WTC11 (cell line): ENCODE results near the gene STAB2. TPM values are rescaled to one million over a fixed set of nuclear protein-coding genes. Genes with fewer than 3 reads are reported as not detected.

ENCODE experiments used
- ATAC-seq: fragments of 200-7000 bp; cut with Tn5 transposase; 2 replicates; pipeline ENCODE4 v1.10.0; 2021; ENCODE audit warnings: mild to moderate bottlenecking, moderate library complexity
- CTCF ChIA-PET: fragments of 300-600 bp; sonication (Branson Sonifier 250); formaldehyde crosslinking; loops from one replicate; lab custom pipeline; 2021; ENCODE audit warnings: antibody characterized with exemption; lab: Charles Lee
- POLR2A ChIA-PET: fragments of 350-600 bp; sonication (Branson Sonifier 250); formaldehyde crosslinking; loops from one replicate; lab custom pipeline; 2021; ENCODE audit warnings: antibody characterized with exemption; lab: Charles Lee
- DNase-seq: peaks from one replicate; pipeline ENCODE4 v3.0.0; 2021; ENCODE audit warnings: low spot score
- H3K27ac Mint-ChIP-seq: 2 replicates; pipeline ENCODE4 v1.8.0; 2021; ENCODE audit warnings: mixed read lengths
- H3K27me3 Mint-ChIP-seq: 2 replicates; pipeline ENCODE4 v1.8.0; 2021; ENCODE audit warnings: low read depth, mild to moderate bottlenecking, moderate library complexity, mixed read lengths
- H3K36me3 Mint-ChIP-seq: 2 replicates; pipeline ENCODE4 v1.8.0; 2021; ENCODE audit warnings: mixed read lengths
- H3K4me1 Mint-ChIP-seq: 2 replicates; pipeline ENCODE4 v1.8.0; 2022; ENCODE audit warnings: mixed read lengths
- H3K4me3 Mint-ChIP-seq: 2 replicates; pipeline ENCODE4 v1.8.0; 2021; ENCODE audit warnings: mild to moderate bottlenecking, moderate library complexity, mixed read lengths
- H3K9me3 Mint-ChIP-seq: 2 replicates; pipeline ENCODE4 v1.8.0; 2021; ENCODE audit warnings: mixed read lengths
- AFF4 ChIP-seq: sonication (generic); formaldehyde crosslinking; IDR thresholded peaks from 2 replicates; pipeline ENCODE4 v1.8.1; 2023; ENCODE audit warnings: mild to moderate bottlenecking, missing genetic modification reagents, borderline replicate concordance
- AR ChIP-seq: fragments of 250-450 bp; sonication (Bioruptor Pico); IDR thresholded peaks from 2 replicates; pipeline ENCODE4 v1.9.0; 2021; ENCODE audit warnings: mild to moderate bottlenecking
- ATF2 ChIP-seq: sonication (generic); formaldehyde crosslinking; IDR thresholded peaks from 2 replicates; pipeline ENCODE4 v1.8.1; 2022; ENCODE audit warnings: low read depth, missing genetic modification reagents, borderline replicate concordance
- ATF6 ChIP-seq: sonication (generic); formaldehyde crosslinking; IDR thresholded peaks from 2 replicates; pipeline ENCODE4 v1.8.1; 2023; ENCODE audit warnings: mild to moderate bottlenecking, missing genetic modification reagents
- CREB1 ChIP-seq: sonication (generic); formaldehyde crosslinking; IDR thresholded peaks from 2 replicates; pipeline ENCODE4 v1.8.0; 2023; ENCODE audit warnings: mild to moderate bottlenecking, missing genetic modification reagents
- CREM ChIP-seq: sonication (generic); formaldehyde crosslinking; IDR thresholded peaks from 2 replicates; pipeline ENCODE4 v1.8.1; 2022; ENCODE audit warnings: mild to moderate bottlenecking, missing genetic modification reagents, moderate library complexity
- E2F5 ChIP-seq: sonication (generic); formaldehyde crosslinking; IDR thresholded peaks from 2 replicates; pipeline ENCODE4 v1.8.1; 2022; ENCODE audit warnings: mild to moderate bottlenecking, moderate library complexity, missing genetic modification reagents
- GABPB1 ChIP-seq: sonication (generic); formaldehyde crosslinking; IDR thresholded peaks from 2 replicates; pipeline ENCODE4 v1.8.1; 2023; ENCODE audit warnings: mild to moderate bottlenecking, missing genetic modification reagents
- GTF2I ChIP-seq: fragments of 250-450 bp; sonication (Bioruptor Pico); conservative IDR thresholded peaks from 2 replicates; pipeline ENCODE4 v1.4.0; 2021; ENCODE audit warnings: mild to moderate bottlenecking
- MLX ChIP-seq: sonication (generic); formaldehyde crosslinking; IDR thresholded peaks from 2 replicates; pipeline ENCODE4 v1.8.1; 2023; ENCODE audit warnings: mild to moderate bottlenecking, missing genetic modification reagents, moderate library complexity
- MXD4 ChIP-seq: fragments of 250-450 bp; sonication (Bioruptor Pico); IDR thresholded peaks from 2 replicates; pipeline ENCODE4 v1.8.0; 2021; ENCODE audit warnings: mild to moderate bottlenecking, moderate library complexity, borderline replicate concordance
- NFYB ChIP-seq: sonication (generic); formaldehyde crosslinking; conservative IDR thresholded peaks from 2 replicates; pipeline ENCODE4 v1.8.0; 2022; ENCODE audit warnings: low read depth, missing genetic modification reagents
- OVOL2 ChIP-seq: fragments of 250-450 bp; sonication (Bioruptor Pico); IDR thresholded peaks from 2 replicates; pipeline ENCODE4 v1.9.0; 2021; ENCODE audit warnings: mild to moderate bottlenecking, borderline replicate concordance
- RELA ChIP-seq: sonication (generic); formaldehyde crosslinking; IDR thresholded peaks from 2 replicates; pipeline ENCODE4 v1.8.1; 2022; ENCODE audit warnings: missing genetic modification reagents, mild to moderate bottlenecking, borderline replicate concordance
- SMAD3 ChIP-seq: sonication (generic); formaldehyde crosslinking; IDR thresholded peaks from 2 replicates; pipeline ENCODE4 v1.8.0; 2022; ENCODE audit warnings: missing genetic modification reagents, mild to moderate bottlenecking, borderline replicate concordance
- SOX15 ChIP-seq: fragments of 250-450 bp; sonication (Bioruptor Pico); IDR thresholded peaks from 2 replicates; pipeline ENCODE4 v1.9.0; 2021; ENCODE audit warnings: mild to moderate bottlenecking
- SP1 ChIP-seq: sonication (generic); formaldehyde crosslinking; conservative IDR thresholded peaks from 2 replicates; pipeline ENCODE4 v1.8.1; 2022; ENCODE audit warnings: missing genetic modification reagents
- TEAD1 ChIP-seq: sonication (generic); formaldehyde crosslinking; IDR thresholded peaks from 2 replicates; pipeline ENCODE4 v1.8.0; 2022; ENCODE audit warnings: mild to moderate bottlenecking, missing genetic modification reagents
- TP53 ChIP-seq: sonication (generic); formaldehyde crosslinking; IDR thresholded peaks from 2 replicates; pipeline ENCODE4 v1.8.1; 2023; ENCODE audit warnings: mild to moderate bottlenecking, missing genetic modification reagents
- USF1 ChIP-seq: sonication (generic); formaldehyde crosslinking; IDR thresholded peaks from 2 replicates; pipeline ENCODE4 v1.8.0; 2022; ENCODE audit warnings: mild to moderate bottlenecking, missing genetic modification reagents
- ZBTB43 ChIP-seq: sonication (generic); formaldehyde crosslinking; IDR thresholded peaks from 2 replicates; pipeline ENCODE4 v1.8.1; 2023; ENCODE audit warnings: mild to moderate bottlenecking, missing genetic modification reagents
- ZNF219 ChIP-seq: sonication (generic); formaldehyde crosslinking; IDR thresholded peaks from 2 replicates; pipeline ENCODE4 v1.8.0; 2023; ENCODE audit warnings: missing genetic modification reagents, mild to moderate bottlenecking, borderline replicate concordance
- ZNF396 ChIP-seq: fragments of 250-450 bp; sonication (Bioruptor Pico); IDR thresholded peaks from 2 replicates; pipeline ENCODE4 v1.8.0; 2021; ENCODE audit warnings: mild to moderate bottlenecking, moderate library complexity, borderline replicate concordance
- ZNF416 ChIP-seq: fragments of 250-450 bp; sonication (Bioruptor Pico); IDR thresholded peaks from 2 replicates; pipeline ENCODE4 v1.9.0; 2021; ENCODE audit warnings: mild to moderate bottlenecking, inconsistent platforms
- total RNA-seq: library from RNA; stranded (reverse); gene quantifications from 3 replicates; pipeline ENCODE4 v1.2.3, GENCODE V29; 2021

STAB2 gene
- total RNA-seq, 1 experiment from 2014 or later = 0.48 TPM

- Mint-ChIP-seq H3K9me3 (peaks cover 35% of the 10 kb centered on the region), H3K36me3 (peaks cover 8% of the 10 kb centered on the region; the same call in 1 of the 2 replicates), H3K4me1 (no peaks in the 10 kb centered on the region), H3K27me3 (no peaks in the 10 kb centered on the region; the same call in 1 of the 2 replicates), H3K27ac (no peak overlapping the region), H3K4me3 (no peak overlapping the region)
- ATAC-seq = no peak
- CTCF ChIA-PET = no interaction called here
- DNase-seq = no peak
- POLR2A ChIA-PET = no interaction called here
- TF ChIP-seq ZNF416 (no peak), E2F5 (CRISPR knock-in tag) (no peak), NFYB (no peak), AR (CRISPR knock-in tag) (no peak), ZNF219 (CRISPR knock-in tag) (no peak), OVOL2 (CRISPR knock-in tag) (no peak), GTF2I (no peak), ATF6 (CRISPR knock-in tag) (no peak), SMAD3 (CRISPR knock-in tag) (no peak), MXD4 (CRISPR knock-in tag) (no peak), RELA (CRISPR knock-in tag) (no peak), ZBTB43 (no peak), ZNF396 (CRISPR knock-in tag) (no peak), TP53 (CRISPR knock-in tag) (no peak), GABPB1 (CRISPR knock-in tag) (no peak), TEAD1 (CRISPR knock-in tag) (no peak), SP1 (no peak), ATF2 (no peak)
- TF ChIP-seq, all 79 proteins: peak for 0
Measured at GRCh38 chr12:103557628-103558010, 29.5 kb upstream of the STAB2 start.

GRCh38 chr12:103558879-103559278 lies 28.2 kb upstream of the STAB2 start:
- no peaks in the 10 kb centered on the region for H3K27me3 Mint-ChIP-seq
- TF ChIP-seq CREB1 (CRISPR knock-in tag) (no peak), SOX15 (CRISPR knock-in tag) (no peak), USF1 (CRISPR knock-in tag) (no peak), TEAD1 (CRISPR knock-in tag) (no peak), AFF4 (no peak), MLX (no peak), CREM (CRISPR knock-in tag) (no peak), GABPB1 (CRISPR knock-in tag) (no peak)

More at GRCh38 chr12:103558879-103559278, 28.2 kb upstream of the STAB2 start:
- peaks cover 45% of the 10 kb centered on the region for H3K9me3 Mint-ChIP-seq
- H3K27ac Mint-ChIP-seq = no peak overlapping the region
- POLR2A ChIA-PET = no interaction called here
- no peak for ATAC-seq
- H3K36me3 Mint-ChIP-seq = peaks cover 8% of the 10 kb centered on the region; the same call in 1 of the 2 replicates
- H3K4me3 Mint-ChIP-seq = no peak overlapping the region
- no peak for DNase-seq
- no peaks in the 10 kb centered on the region for H3K4me1 Mint-ChIP-seq
- CTCF ChIA-PET = interaction anchor here (0.8 kb wide), 1 partner anchor 16 kb away, joined by 4 read pairs; no protein-coding TSS in a partner anchor
